Fibroblast of lung (primary cell): ENCODE data around the gene OR52D1. TPM values are rescaled to one million over a fixed set of nuclear protein-coding genes. Genes with fewer than 3 reads are reported as not detected.

ENCODE experiments used
- DNase-seq, 2 donors: peaks; one replicate each; pipeline versions ENCODE4 v3.0.0 to v3.0.0-alpha.2; 2010; ENCODE audit warnings: low read depth in 2 of 2
- H2AFZ ChIP-seq: 2 replicates; pipeline ENCODE4 v1.5.1; 2012; ENCODE audit warnings: low read length, control low read depth, inconsistent platforms
- H3K27ac ChIP-seq: 2 replicates; pipeline ENCODE4 v1.5.1; 2011; ENCODE audit warnings: low read length, control low read depth; ENCODE audit not compliant: insufficient read depth
- H3K27me3 ChIP-seq: 2 replicates; pipeline ENCODE4 v1.5.1; 2011; ENCODE audit warnings: mild to moderate bottlenecking, low read length; ENCODE audit not compliant: control insufficient read depth, insufficient read depth
- H3K36me3 ChIP-seq: 2 replicates; pipeline ENCODE4 v1.5.1; 2011; ENCODE audit warnings: low read length; ENCODE audit not compliant: control insufficient read depth, insufficient read depth
- H3K4me1 ChIP-seq: 2 replicates; pipeline ENCODE4 v1.5.1; 2011; ENCODE audit warnings: low read length; ENCODE audit not compliant: control insufficient read depth, insufficient read depth; ENCODE audit errors: extremely low read depth
- H3K4me2 ChIP-seq: 2 replicates; pipeline ENCODE4 v1.5.1; 2011; ENCODE audit warnings: low read length, control low read depth; ENCODE audit not compliant: insufficient read depth; ENCODE audit errors: extremely low read depth
- H3K4me3 ChIP-seq, 4 experiments: fragments of 200-600 bp in 1 of 4; sonication (generic) in 1 of 4; replicated peaks in 1 of 4; 2 replicates each; pipeline ENCODE4 v1.5.1; 2011 to 2016; ENCODE audit warnings: low read length in 4 of 4, low read depth in 3 of 4, mild to moderate bottlenecking in 3 of 4, control low read depth in 2 of 4, inconsistent platforms in 1 of 4, mixed read lengths in 1 of 4; ENCODE audit not compliant: insufficient read depth in 1 of 4; ENCODE audit errors: control extremely low read depth in 1 of 4
- H3K79me2 ChIP-seq: 2 replicates; pipeline ENCODE4 v1.5.1; 2012; ENCODE audit warnings: mild to moderate bottlenecking, low read length, inconsistent platforms; ENCODE audit not compliant: control insufficient read depth, insufficient read depth
- H3K9ac ChIP-seq: 2 replicates; pipeline ENCODE4 v1.5.1; 2011; ENCODE audit warnings: mild to moderate bottlenecking, low read length, control low read depth; ENCODE audit not compliant: insufficient read depth
- H3K9me3 ChIP-seq: 2 replicates; pipeline ENCODE4 v1.5.1; 2012; ENCODE audit warnings: low read depth, low read length; ENCODE audit not compliant: control insufficient read depth, insufficient read depth
- H4K20me1 ChIP-seq: 2 replicates; pipeline ENCODE4 v1.5.1; 2011; ENCODE audit warnings: low read length; ENCODE audit not compliant: control insufficient read depth, insufficient read depth; ENCODE audit errors: extremely low read depth
- EZH2 ChIP-seq: IDR thresholded peaks from 2 replicates; pipeline ENCODE4 v1.5.1; 2012; ENCODE audit warnings: low read length, control low read depth, mild to moderate bottlenecking; ENCODE audit errors: missing control alignments
- polyA plus RNA-seq, 2 donors: library from polyadenylated mRNA; depleted of rRNA in 1 of 2; stranded (reverse) in 1 of 2; unstranded in 1 of 2; fragments of >200 nt; gene quantifications; 2 replicates each; pipeline ENCODE4 v1.2.1, GENCODE V29; 2011 to 2012; ENCODE audit warnings: missing spikeins in 1 of 2
- total RNA-seq: library from RNA; depleted of rRNA; stranded (reverse); fragments of >200 nt; gene quantifications from 2 replicates; pipeline ENCODE4 v1.2.1, GENCODE V29; 2014
- TF ChIP-seq, protein P1 (sequence below), 2 donors: IDR thresholded peaks in 1 of 2; conservative IDR thresholded peaks in 1 of 2; 1 replicate in 1 of 2; 2 replicates in 1 of 2; pipeline ENCODE4 v1.5.1; 2011 to 2012; ENCODE audit warnings: low read length in 2 of 2, control low read depth in 1 of 2, inconsistent platforms in 1 of 2, low read depth in 1 of 2, mild to moderate bottlenecking in 1 of 2

The OR52D1 gene
- total and polyA plus RNA-seq, 2 donors (not counting 1 experiment from before 2014, with no cell fraction given) = not detected

DNA sequence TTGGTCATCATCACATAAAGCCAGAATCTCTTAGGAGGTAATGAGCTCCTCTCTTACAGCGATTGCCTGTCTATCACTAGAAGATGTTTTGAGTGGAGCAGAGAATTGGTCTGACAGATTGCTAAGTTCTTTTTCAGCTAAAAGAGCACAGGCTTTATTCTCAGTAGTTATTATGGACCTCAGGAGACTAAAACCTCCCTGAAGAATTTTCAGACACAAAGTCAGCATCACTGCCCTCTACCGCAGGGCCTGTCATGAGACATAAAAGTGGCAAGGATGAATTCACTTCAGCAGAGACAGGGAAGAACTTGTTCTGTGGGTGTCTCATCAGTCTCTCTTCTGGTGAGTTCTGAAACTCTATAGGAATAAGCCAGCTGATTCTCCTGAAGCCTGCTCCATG, 39.5 kb upstream of the OR52D1 start, which contains the start of gene OR51I2:
TSS of gene OR51I2 (plus strand) at position 301 of the 400 bp plus-strand sequence. CDS start 4,166 bp downstream, outside the sequence.
- H3K9me3 ChIP-seq = no peaks in the 10 kb centered on the region
- DNase-seq = no peak
- no peak within 1 kb of the TSS for H3K4me3 ChIP-seq
- TF ChIP-seq, protein P1, sequence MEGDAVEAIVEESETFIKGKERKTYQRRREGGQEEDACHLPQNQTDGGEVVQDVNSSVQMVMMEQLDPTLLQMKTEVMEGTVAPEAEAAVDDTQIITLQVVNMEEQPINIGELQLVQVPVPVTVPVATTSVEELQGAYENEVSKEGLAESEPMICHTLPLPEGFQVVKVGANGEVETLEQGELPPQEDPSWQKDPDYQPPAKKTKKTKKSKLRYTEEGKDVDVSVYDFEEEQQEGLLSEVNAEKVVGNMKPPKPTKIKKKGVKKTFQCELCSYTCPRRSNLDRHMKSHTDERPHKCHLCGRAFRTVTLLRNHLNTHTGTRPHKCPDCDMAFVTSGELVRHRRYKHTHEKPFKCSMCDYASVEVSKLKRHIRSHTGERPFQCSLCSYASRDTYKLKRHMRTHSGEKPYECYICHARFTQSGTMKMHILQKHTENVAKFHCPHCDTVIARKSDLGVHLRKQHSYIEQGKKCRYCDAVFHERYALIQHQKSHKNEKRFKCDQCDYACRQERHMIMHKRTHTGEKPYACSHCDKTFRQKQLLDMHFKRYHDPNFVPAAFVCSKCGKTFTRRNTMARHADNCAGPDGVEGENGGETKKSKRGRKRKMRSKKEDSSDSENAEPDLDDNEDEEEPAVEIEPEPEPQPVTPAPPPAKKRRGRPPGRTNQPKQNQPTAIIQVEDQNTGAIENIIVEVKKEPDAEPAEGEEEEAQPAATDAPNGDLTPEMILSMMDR (conservative IDR thresholded peaks at IDR 0.05 in 1 of 2, IDR thresholded peaks at IDR 0.05 in 1 of 2; ENCODE audit: low read depth in 1 of 2, low read length in 2 of 2) = no peak
- no peak for TF ChIP-seq EZH2
- no peaks in the 10 kb centered on the region for H3K27me3 ChIP-seq
- no peaks in the 10 kb centered on the region for H3K36me3 ChIP-seq
- no peaks in the 10 kb centered on the region for H3K79me2 ChIP-seq
- no peak within 1 kb of the TSS for H2AFZ ChIP-seq
- H3K27ac ChIP-seq = no peak within 1 kb of the TSS
- no peak within 1 kb of the TSS for H3K9ac ChIP-seq
- no peaks in the 10 kb centered on the region for H4K20me1 ChIP-seq
- no peak within 1 kb of the TSS for H3K4me2 ChIP-seq
- no peaks in the 10 kb centered on the region for H3K4me1 ChIP-seq

- no peaks in the 10 kb centered on the region for H3K79me2 ChIP-seq
- no peak overlapping the region for H3K27ac ChIP-seq
- H3K9me3 ChIP-seq = no peaks in the 10 kb centered on the region
- no peak overlapping the region for H3K9ac ChIP-seq
- no peak overlapping the region for H2AFZ ChIP-seq
- H3K4me1 ChIP-seq = no peaks in the 10 kb centered on the region
- no peak for DNase-seq
- no peak overlapping the region for H3K4me2 ChIP-seq
- H3K4me3 ChIP-seq = no peak overlapping the region
- TF ChIP-seq EZH2 = no peak
- H3K36me3 ChIP-seq = no peaks in the 10 kb centered on the region
- H3K27me3 ChIP-seq = no peaks in the 10 kb centered on the region
- no peaks in the 10 kb centered on the region for H4K20me1 ChIP-seq
These were observed 39.1 kb upstream of the OR52D1 start for GRCh38 chr11:5449432-5449831.

DNA sequence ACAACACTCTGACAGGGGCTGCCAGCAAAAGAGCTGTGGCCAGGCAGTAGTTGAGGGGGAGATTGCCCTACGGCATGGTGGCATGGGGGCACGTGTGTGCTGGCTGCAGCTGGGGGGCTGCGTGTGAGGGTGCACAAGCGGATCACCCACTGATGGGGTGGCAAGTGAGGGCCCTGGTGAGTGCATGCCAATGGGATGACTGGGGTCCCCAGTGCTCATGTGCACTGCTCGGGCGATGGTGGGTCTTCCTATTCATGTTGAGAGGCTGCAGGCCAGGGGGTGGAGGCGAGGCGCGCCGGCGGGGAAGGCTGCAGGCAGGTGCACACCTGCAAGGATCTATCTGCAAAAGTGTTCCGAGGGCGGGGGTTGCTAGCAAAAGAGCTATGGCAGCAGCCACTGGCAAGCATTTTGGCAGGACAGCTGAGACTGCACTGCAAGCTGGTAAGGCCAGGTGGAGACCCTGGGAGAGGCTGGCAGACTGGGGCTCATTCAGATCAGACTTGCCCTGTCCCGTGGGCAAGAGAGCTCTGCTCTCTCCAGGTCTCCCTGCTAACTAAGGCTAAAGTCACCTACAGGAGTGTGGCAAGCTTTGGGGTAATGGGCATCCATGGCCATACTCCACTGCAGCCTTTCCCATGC, 27.4 kb upstream of the OR52D1 start:
- no peak overlapping the region for H3K4me3 ChIP-seq
- DNase-seq = no peak
- H3K9ac ChIP-seq = no peak overlapping the region
- no peak overlapping the region for H2AFZ ChIP-seq
- no peak for TF ChIP-seq EZH2
- TF ChIP-seq, protein P1 (conservative IDR thresholded peaks at IDR 0.05 in 1 of 2, IDR thresholded peaks at IDR 0.05 in 1 of 2; ENCODE audit: low read depth in 1 of 2, low read length in 2 of 2) = no peak
- H3K27ac ChIP-seq = no peak overlapping the region
- no peaks in the 10 kb centered on the region for H3K27me3 ChIP-seq
- no peaks in the 10 kb centered on the region for H3K4me1 ChIP-seq
- H3K9me3 ChIP-seq = no peaks in the 10 kb centered on the region
- no peak overlapping the region for H3K4me2 ChIP-seq
- no peaks in the 10 kb centered on the region for H4K20me1 ChIP-seq
- no peaks in the 10 kb centered on the region for H3K79me2 ChIP-seq
- H3K36me3 ChIP-seq = no peaks in the 10 kb centered on the region
